SH-SY5Y (cell line): ENCODE measurements around the gene P4HA3.

Experiments used
- GATA2 ChIP-seq: IDR thresholded peaks from 2 replicates; pipeline ENCODE4 v1.6.1; 2011; ENCODE audit warnings: mild to moderate bottlenecking, low read depth, low read length
- GATA3 ChIP-seq: IDR thresholded peaks from 2 replicates; pipeline ENCODE4 v1.6.1; 2011; ENCODE audit warnings: low read depth, mild to moderate bottlenecking, low read length, moderate library complexity

Gene P4HA3

GRCh38 chr11:74267014-74267413 is 44.4 kb downstream of the P4HA3 start:
- no peak for TF ChIP-seq GATA3
- no peak for TF ChIP-seq GATA2

GRCh38 chr11:74265256-74265655 is 46.2 kb downstream of the P4HA3 start:
- no peak for TF ChIP-seq GATA2
- no peak for TF ChIP-seq GATA3

GRCh38 chr11:74262725-74263124 is 48.7 kb downstream of the P4HA3 start:
- TF ChIP-seq GATA3 (no peak), GATA2 (no peak)

DNA sequence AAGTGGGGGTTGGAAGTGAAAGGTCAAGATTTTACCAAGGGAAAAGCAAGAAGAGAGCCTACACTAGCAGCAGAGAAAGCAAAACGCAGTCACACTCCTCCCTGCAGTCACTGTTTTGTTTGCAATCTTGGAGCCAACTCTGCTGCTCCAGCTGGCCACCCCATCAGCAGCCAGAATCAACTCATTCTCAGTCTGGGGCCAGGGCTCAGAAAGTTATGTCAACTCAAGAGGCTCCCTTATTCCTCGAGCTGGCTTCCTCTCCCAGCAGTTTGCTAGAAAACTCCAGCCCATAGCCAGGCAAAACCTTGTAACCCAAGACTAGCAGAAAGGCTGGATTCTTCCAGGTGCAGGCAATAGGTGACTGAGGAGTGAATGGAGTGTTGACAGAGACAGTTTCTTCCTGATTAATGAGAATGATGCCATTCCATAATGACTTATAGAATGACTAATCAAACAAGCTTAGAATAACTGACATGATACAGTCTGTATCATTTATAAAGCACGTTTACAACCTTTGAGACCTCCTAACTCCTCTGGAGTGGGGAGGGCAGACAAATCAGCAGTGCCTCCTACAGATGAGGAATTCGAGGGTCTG is 53.4 kb downstream of the P4HA3 start:
- no peak for TF ChIP-seq GATA2
- TF ChIP-seq GATA3: no peak

GRCh38 chr11:74256378-74257133 is 54.9 kb downstream of the P4HA3 start:
- no peak for TF ChIP-seq GATA3
- TF ChIP-seq GATA2: no peak

GRCh38 chr11:74255741-74256375 is 55.6 kb downstream of the P4HA3 start:
- TF ChIP-seq GATA3: no peak

- TF ChIP-seq GATA3 (no peak), GATA2 (no peak)
Observed at GRCh38 chr11:74253361-74253760, 58.1 kb downstream of the P4HA3 start.

DNA sequence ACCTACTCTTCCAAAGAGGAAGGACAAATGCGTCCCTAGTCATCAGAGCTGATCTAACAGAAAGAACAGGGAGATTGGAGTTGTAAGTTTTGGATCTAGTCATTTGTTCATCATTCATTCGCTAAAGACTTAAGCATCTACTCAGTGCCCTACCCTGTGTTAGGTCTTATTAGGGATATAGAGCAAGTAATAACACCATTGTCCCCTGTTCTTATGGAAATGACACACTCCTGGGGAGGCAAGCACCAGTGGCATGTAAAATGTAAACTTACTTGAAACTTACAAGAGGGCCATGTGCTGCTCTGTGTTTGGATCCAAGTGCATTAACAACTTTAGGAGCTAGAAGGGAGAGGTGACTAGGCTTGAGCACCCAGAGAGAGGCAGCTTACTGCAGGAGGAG is 61.9 kb downstream of the P4HA3 start:
- TF ChIP-seq GATA2: no peak
- no peak for TF ChIP-seq GATA3

DNA sequence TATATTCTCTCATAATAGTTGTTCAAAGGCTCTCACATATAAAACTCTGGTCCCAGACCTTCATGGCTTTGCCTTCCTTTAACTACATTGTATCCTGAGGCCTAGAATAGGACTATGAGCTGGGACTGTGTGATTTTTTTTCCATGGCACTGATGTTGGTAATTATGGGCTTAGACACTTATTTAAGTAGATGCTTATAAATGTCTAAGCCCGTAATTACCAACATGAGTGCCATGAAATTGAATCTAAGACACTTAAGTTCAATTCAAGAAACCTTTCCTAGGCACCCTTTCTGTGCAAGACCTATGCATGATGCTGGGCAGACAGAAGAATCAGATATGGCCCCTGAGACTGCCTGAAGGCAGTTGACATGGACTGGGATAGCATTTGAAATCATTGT is 63.0 kb downstream of the P4HA3 start:
- TF ChIP-seq GATA2: no peak
- no peak for TF ChIP-seq GATA3

DNA sequence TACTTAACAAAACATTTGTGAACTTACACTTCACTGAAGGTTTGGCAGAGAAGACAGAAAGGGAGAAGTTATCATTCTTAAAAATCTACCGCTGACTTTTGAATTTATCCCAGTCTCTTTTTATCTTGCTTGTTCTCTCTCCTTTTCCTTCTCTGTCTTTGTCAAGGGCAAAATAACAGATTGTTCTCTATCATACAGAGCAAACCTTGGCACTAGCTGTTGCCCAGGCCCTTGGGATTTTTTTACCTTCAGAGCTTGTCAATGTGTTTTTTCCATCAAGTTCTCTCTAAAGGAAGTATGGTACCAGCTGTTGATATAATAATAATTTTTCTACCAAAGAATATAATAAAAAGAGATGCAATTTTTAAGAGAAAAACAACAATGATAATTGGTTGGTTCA is 73.2 kb downstream of the P4HA3 start:
- no peak for TF ChIP-seq GATA2

DNA sequence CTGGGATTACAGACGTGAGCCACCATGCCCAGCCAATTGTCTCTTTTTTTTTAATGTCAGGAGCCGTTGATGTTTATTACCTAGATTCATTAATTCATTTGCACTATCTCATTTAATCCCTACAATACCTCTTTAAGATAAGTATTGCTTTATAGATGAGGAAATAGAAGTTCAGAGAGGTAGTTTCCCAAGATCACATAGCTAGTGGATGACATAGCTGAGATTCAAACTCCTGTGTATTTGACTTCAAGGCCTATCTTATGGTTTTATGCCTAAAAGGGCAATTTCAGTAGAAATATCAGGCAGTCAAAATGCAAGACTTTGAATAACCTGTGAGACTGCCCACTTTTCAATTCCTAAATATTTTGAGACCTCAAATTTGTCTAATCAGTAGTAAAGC is 73.9 kb downstream of the P4HA3 start:
- TF ChIP-seq GATA2: no peak
- TF ChIP-seq GATA3: no peak

DNA sequence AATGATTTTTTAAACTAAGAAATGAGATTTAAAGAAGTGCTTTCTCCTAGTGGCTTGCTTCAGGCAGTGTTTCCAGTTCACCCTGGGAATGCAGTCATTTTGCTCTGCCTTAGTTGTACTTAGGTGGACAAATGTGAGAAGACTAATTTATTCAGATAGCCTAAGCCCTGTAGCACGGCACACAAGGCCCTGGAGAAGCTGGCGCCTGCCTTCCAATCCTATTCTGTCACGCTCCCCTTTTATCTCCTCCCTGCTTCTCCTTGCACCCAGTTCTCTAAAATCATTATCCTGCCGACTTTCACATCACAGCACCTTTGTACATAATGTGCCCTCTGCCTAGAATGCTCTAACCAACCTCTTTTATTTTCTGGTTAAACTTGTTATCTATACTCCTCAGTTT is 76.3 kb downstream of the P4HA3 start:
- no peak for TF ChIP-seq GATA2

DNA sequence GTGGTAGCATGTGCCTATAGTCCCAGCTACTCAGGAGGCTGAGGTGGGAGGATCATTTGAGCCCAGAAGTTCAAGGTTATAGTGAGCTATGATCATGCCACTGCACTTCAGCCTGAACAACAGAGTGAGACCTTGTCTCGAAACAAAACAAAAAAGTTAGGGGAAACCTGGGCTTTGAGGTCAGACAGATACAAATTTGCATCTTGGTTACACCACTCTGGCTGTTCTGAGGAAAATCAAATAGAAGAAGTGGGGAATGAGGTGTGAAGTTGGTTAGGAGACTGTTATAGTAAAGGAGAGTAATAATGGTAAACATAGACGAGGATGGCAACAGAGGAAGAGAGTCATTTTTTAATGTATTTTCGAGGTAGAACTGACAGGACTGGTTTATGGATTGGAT is 77.8 kb downstream of the P4HA3 start:
- TF ChIP-seq GATA2: no peak
- no peak for TF ChIP-seq GATA3

DNA sequence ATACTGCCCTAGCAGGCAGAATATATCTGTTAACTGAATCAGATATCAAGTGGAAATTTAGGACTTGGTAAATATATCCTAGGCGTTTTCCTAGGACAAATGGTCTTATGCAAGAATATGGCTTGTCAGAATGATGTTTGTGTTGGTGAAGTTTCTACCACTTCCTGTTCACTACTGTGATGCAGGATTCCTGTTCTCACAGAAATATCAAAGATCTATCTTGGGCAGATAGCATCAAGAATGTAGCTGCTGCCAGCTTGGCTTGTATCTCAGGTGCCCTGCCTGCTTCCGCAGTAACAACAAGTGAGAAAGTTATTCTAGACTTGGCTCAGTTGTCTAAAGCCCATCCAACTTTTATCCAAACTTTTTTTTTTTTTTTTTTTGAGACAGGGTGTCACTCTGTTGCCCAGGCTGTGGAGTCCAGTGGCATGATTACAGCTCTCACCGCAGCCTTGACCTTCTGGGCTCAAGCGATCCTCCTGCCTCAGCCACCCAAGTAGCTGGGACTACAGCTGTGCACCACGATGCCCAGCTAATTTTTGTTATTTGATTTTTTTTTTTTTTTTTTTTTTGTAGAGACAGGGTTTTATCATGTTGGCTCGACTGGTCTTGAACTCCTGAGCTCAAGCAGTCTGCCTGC is 79.0 kb downstream of the P4HA3 start:
- TF ChIP-seq GATA3: no peak
- TF ChIP-seq GATA2: no peak

DNA sequence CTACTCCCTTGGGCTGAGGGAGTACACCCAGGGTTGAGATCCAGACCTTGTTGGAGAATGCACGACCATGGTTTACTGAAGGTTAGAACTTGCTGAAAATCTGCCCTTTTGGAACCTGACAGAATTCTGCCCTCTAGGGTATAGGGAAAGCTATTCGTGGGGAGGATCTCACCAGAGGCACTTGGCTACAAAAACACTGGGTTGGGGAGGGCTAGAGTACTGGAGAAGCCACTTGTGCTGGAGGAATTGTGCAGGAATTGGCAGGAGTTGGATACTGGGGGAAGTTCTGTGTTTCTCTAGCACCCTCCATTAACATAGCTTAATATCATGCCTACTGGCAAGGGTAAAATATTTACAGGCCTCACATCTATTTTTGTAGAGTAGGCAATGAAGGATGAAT is 84.5 kb downstream of the P4HA3 start:
- TF ChIP-seq GATA2: no peak
- TF ChIP-seq GATA3: no peak
